Measurements from ENCODE around the gene GINS1.

The GINS1 gene

DNA sequence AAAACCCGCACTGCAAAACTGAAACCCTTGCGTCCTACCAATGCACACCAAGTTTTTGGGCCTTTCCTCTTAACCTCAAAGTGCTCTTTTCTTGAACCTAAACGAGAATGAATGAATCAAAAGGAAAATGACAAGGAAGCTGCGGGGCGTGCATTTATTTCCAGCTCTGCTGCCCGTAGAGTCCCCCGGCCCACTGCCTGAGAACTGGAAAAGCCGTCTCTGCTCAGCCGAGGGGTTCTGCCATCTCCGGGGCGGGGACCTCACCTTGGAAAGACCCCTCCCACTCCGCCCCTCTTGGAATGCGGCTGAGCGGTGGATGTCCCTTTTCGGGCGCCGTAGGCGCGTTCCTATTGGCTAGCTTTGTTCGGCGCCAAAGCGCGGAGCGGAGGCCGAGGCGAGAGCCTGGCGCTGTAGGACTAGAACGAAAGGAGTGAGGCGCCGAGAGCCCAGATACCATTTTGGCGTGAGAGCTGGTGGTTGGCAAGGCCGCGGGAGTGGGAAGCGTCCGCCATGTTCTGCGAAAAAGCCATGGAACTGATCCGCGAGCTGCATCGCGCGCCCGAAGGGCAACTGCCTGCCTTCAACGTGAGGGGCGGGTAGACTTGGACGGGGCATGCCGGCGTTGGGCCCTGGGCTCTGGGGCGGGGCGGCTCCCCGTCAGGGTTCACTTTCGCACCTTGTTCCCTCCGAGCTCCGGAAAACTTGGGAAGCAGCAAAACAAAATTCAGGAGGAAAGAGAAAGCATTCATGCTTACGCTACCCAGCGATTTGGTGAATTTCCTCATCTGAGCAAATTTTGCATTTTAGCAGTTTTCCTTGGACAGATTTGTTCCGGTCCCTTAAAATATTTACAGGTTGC lies at the start of gene GINS1:
TSS of gene GINS1 (plus strand) at position 363 of the 859 bp plus-strand sequence. CDS start at position 511, 148 bp downstream.
- DNase-seq: peak; percentile 94

DNA sequence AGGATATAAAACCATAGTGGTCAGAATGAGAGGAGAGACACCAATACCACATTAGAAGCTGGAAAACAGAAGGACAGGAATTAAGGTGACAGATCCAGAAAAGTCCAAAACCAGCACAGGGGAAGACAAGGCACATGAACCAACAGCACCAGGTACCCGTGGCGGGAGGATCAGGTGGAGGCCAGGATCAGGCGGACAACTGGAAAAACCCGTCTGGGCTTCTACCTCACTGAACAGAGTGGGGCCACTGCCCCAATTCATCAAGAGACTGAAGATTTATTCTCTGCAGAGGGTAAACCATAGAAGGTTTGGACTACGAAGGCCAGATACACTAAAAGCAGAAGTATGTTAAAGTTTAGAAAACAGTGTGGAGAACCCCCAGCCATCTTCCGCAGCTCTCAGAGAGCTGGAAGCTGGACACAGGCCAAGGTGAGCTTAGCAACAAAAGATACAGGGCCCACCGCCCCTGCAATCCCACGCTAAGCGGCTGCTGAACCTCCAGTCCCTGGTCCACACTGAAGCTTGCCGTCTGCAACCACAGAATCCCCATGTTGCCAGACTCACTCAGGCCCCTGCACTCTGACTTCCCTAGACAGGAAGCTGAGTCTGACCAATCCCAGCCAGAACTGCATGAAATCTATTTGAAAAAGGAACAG lies 46.7 kb upstream of the GINS1 start:
- DNase-seq: no peak

DNA sequence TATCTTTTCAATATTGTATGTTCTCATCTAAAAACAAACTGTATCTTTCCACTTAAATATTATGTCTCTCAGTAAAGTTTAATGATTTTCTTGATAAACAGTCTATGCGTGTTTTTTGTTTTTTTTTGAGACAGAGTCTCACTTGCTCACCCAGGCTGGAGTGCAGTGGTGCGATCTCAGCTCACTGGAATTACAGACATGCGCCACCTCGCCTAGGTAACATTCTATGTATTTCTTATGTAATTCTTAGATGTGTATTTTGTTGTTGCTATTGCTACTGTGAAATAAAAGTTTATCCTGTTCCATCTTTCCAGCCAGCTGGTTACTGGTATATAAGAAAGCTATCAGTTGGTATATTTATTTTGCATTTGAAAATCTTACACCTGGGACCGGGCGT lies 46.2 kb upstream of the GINS1 start:
- no peak for DNase-seq

DNA sequence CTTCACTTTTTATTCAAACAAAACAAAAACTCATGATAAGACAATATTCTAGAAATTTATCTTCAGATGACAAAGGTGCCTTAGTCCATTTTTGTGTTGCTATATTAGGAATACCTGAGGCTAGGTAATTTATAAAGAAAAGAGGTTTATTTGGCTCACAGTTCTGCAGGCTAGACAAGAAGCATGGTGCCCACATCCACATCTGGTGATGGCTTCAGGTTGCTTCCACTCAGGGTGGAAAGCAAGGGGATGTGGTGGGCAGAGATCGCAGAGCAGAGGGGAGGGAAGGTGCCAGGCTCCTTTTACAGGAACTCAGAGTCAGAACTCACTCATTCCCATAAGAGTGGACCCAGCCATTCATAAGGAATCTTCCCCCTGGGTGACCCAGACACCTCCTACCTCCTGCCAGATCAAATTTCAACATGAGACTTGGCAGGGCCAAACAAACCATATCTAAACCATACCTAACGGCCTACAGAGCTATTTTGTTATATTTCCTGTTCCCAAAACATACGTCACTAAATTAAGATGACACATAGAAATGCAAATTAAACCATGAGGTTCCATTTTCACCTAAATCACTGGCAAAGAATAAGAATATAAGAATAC lies 43.2 kb upstream of the GINS1 start:
- DNase-seq: no peak

DNA sequence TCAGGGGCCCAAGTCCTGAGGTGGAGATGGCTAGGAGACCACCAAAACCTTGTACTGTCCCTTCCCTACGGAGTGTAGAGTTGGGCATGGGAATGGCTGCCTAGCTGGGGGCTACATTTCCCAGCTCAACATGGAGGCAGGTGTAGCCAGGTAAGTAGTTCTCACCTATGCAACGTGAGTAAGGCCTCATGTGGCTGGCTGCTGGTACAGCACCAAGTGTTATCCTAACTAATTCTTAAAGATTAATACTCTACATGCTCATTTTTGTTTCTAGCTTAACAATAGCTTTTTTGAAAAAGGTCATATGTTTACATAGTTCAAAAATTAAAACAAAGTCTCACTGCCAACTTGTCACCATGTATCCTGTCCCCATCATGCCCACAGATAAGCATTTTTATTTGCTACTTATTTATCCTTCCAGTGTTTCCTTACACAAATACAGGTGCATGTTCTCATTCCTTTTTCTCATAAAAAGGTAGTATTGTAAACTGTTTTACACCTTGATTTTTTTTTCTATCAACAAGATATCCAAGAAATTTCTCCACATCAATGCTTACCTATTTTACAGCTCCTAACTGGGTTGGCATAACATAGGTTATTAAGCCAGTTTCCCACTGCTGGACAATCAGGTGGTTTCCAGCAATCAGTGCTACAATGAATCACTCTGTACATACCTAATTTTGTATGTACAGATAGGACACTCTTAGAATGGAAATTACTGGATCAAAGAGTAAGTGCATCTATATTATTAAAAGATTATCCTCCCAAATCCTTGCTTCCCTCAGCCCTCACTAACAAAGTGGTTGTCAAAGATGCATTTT lies 42.4 kb upstream of the GINS1 start:
- DNase-seq: no peak

DNA sequence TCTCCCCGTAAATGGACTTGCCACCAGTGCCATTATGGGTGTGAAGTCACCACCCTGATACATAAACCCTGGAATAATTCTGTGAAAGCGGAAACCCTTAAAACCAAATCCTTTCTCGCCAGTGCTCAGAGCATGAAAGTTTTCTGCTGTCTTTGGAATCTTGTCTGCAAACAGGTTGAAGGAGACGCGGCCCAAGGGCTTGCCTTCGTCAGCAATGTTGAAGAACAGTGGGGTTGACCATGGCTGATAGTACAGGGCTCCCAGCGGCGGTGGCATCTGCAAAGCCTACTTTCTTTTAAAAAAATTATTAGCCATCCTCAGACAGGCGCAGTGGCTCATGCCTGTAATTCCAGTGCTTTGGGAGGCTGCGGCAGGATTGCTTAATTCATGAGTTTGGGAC lies 38.9 kb upstream of the GINS1 start:
- DNase-seq: no peak

DNA sequence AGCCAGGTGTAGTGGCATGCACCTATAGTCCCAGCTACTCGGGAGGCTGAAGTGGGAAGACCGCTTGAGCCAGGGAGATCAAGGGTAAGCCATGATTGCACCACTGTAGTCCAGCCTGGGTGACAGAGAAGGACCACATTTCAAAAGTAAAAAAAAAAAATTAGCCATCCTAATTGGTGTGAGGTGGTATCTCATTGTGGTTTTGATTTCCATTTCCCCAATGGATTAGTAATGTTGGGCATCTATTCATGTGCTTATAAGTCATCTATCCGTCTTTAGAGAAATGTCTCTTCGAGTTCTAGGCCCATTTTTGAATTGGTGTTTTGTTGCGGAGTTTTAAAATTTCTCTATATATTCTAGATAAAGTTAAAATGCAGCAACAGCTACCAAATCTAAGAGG lies 38.5 kb upstream of the GINS1 start:
- no peak for DNase-seq

DNA sequence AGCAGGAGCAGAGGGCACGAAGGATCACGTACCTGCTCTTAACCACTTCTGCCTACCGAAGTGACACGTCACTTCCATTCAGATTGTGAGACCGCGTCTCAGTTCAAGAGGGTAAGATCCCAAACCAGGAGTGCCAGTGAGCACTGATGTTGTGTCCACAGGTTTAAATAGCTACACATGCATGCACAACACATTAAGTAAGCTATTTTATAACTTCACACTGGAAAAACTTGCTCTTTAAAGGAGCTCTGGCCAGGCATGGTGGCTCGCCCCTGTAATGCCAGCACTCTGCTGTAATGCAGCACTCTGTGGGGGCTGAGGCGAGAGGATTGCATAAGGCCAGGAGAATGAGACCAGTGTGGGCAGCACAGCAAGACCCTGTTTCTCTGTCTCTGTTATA lies 37.9 kb upstream of the GINS1 start:
- no peak for DNase-seq

DNA sequence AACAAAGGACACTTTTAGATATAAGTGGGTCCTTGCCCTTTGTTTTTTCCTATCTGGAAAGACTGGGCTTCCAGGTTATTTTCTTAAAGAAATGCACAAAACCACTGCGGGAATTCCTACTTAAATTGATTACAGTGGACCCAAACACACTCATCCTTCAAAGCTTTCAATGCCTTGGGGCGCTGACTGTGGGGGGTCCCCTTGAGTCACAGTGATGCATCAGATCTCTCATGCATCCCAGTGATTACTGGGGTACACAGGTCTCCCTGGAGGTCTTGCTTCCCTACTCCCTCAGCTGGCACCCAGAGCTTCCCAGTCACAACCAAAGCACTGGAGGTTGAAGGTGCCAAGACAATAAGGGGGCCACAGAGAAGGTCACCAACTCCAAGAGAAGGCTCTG lies 37.5 kb upstream of the GINS1 start:
- no peak for DNase-seq

DNA sequence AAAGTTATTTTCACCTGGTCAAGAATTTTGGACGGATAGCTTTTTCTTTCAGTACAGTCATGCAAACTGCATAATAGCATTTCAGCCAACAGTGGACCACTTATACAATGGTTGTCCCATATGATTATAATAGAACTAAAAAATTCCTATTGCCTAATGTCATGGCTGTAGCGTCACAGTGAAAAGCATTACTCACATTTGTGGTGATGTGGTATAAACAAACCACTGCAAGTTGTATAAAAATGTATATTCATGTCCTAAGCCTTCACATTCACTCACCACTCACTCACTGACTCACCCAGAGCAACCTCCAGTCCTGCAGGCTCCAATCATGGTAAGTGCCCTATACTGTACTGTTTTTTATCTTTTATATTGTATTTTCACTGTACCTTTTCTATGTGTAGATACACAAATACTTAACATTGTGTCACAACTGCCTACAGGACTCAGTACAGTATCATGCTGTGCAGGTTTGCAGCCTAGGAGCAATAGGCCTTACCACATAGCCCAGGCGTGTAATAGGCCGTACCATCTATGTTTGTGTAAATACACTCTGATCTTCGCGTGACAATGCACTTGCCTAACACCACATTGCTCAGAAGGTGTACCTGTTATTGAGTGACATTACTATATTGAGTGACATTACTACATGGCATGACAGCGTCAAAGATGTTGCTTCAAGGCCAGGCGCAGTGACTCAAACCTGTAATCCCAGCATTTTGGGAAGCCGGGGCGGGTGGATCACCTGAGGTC lies 34.7 kb upstream of the GINS1 start:
- peak; percentile 29 for DNase-seq

DNA sequence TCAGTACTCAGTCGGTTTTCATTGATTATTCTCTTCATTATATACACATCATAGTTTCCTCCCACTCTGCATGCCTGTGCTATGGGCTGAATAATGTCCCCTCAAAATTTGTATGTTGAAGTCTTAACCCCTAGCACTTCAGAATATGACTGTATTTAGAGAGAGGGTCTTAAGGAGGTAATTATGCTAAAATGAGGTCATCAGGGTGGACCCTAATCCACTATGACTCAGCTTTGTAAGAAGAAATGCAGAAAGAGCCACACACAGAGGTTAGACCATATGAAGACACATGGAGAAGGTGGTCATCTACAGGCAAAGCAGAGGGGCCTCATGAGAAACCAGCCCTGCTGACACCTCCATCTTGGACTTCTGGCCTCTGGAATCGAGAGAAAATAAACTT lies 32.6 kb upstream of the GINS1 start:
- no peak for DNase-seq

DNA sequence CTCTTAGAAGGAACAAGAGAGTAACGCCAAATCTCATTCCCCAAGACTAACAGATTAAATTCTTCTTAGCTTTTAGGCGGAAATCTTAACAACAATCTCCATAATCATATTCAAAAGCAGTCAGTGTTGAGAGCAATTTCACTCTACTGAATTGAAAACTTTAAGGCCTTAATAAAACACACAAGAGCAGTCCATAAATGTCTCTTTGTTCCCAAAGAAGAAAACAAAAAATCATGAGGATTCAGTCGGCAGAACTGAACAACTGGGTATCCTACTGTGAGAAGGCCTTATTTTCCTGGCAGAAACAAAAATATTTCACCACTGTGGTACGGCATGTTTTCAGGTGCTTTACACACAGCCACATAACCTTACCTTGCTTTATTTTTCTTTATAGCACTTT lies 31.2 kb upstream of the GINS1 start:
- no peak for DNase-seq

DNA sequence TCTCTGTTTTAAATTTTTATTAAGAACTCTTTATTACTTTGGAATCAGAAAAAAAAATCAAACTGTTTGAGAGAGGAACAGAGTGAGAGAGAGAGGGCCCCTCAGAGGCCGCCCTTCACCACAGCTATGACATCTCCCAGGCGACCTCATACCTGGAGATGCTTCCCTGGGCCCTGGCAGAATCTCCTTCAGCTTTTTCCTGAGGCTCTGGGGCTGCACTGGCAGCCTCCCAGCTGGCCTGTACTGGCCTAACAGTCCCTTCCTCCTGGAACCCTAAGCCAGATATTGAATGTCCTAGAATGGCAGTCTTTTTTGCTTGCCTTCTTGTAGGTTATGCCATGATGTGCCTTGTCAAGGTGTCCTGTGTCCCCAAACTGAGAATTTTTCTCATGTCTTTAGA lies 30.6 kb upstream of the GINS1 start:
- no peak for DNase-seq

DNA sequence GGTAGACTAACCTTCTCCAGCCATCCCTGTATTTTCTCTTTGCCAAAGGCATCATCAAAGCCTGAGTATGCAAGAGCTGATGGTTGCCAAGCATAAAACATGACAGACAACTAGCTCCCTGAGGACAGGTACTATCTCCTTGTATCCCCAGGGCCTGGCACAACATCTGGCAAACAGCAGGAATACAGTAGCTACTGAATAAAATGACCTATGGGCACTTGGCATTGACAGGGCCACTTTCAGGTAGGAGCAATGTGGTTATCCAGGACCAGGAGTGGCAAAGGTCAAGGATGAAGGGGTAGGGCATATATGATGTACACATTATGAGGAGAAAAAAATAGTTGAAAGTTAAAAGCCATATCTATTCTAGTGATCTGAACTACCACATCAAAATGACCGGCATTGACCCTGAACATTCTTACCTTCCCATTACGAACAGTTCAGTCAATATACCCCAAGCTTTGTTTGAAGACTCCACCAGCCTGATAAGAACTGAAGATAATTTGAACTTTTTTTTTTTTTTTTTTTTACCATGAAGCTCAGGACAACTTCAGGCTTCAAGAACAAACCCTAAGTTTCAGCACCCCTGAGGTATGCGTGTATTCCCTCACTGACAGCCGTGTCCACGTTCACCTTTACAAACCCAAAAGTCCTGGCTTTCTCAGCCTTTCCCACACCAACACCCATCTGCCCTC lies 29.1 kb upstream of the GINS1 start:
- DNase-seq: no peak

DNA sequence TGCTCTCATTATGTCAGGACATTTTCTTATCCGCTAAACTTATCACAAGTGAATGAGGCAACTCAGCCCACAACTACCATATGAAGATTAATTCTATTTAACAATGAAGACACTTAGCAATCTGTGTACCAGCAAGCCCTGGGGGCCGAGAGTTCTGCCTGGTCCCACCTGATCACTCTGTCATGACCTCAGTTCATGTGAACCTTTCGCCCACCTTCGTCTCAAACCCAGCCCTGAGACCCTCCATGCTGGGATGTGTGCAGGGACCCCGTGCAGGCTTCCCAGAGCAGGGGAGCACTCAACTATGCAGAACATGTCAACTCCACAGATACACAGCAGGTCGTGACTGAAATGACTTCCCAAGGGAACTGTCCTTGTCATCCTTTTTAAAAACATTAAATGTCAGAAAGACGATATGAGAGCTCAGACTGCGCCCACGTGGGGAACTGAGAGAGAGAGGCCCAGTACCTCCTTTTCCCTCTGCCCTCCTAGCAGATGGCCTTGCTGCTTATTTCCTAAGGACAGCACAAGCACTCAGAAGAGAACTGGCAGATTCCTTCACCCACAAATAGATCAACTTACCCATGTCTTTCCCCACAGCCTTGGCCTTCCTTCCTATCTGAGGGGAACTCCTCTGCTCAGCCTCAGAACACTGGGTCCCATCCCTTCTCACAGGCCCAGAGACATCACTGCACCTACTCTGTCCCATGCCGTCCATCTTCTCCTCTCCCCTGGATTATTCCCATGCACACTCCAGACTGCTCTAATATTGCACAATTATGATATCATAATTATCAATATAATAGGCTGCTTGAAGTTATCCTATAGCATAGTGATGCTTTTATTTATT lies 28.4 kb upstream of the GINS1 start:
- no peak for DNase-seq

DNA sequence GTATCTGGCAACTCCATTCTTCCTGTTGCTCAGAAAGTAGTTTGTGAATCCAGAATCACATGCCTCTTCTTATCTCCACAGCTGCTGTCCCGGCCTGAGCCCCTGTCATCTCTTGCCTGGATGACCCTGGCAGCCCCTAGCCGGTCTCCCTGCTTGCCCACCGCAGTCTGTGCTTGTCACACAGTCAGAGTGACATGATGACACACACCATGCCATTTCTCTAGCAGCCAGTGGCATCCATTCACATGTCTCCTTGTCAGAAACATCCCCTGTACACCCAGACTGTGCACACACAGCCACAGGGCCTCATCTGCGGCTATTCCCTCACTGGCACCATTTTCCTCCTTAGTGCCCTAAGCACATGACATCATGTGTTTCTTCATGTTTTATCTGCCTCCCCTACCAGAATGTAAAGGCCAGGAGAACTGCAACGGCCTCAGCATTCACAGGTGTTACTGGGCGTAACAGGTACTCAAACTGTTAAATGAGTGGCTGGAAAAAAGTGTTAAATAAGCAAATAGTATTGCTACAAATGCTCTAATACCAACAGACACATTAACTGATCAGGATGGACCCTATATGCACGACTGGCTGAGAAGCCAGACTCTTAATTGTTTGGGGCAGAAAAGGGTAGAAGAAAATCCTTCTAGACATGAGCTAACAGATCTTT lies 26.4 kb upstream of the GINS1 start:
- DNase-seq: no peak

DNA sequence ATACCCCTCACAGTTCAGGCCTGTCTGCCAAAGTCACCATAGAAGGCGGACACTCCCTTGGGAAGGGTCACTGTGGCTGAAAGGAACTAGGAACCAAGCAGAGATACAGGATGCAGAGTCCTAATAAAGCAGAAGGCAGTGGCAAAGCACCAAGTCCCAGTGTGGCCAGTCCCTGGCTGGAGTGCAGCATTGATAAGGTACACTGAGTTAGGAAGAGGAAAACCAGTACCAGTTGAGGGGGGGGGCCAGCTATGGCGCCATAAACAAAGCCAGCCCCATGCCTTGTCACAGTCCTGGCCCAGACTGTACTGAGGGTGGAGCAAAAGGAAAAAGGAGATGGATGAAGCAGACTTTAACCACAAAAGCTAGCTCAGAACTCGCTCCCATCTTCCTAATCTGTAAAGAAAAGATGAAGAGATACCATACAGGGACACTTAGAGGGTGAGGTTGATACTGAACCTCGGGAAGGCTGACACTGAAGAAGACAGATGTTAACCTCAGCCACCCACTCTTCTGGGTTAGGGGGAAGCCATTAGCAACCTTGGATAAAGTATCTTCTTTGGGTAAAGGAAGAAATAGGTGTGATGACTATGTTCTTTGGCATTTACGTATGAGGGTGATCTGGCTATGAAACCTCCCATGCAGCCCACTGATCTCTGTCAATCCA lies 24.6 kb upstream of the GINS1 start:
- DNase-seq: no peak

DNA sequence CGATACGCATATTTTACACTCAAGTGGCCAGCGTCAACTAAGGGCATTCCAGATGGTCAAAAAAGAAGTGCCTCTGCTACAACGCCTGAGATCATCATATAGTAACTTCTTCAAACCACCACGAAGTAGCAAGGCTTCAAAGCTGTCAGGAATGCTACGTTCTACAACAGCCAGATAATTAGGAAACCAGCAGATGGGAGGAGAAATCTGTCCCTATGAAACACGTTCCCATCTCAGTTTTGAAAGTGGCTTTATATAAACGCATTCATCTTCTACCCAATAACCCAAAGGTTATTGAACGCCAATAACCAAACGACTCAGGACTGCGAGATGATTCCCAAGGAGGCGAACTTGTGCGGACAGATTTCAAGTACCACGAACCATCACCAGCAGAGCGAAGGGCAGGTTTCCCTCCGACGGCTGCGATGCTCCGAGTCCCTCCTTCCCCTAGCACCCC lies 18.0 kb upstream of the GINS1 start:
- DNase-seq: no peak

DNA sequence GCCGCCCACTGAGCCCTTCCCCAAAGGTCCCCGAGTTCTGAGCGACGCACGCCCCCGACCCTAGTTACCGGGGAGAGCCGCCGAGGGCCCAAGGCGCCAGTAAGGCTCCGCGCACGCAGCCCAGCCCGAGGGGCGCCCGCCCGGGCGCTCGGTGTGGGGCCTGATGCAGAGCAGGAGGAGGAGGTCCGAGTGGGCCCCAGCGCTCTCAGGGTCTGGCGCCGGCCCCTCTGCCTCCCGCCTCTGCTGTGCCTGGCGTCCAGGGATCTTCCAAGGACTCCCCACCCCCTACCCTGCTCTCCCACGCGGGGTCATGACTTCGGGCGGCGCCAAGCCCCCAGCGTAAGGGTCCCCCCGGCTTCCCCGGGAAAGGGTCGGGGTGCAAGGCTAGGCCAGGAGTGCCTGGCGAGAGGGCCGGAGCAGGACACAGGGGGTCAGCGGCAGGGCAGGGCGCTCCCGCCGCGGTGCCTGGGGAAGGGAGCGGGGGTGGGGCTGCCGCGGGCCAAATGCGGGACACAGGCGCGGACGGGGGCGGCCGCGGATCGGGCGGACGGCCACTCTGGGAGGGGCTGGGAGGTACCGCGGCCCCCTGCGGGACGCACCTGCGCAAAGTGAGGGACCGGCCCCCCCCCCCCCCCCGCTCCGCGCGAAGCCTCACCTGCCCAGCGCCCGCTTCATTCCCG lies 17.5 kb upstream of the GINS1 start:
- DNase-seq: peak; percentile 19

Data from activated CD4-positive, alpha-beta T cell treated with anti-CD3 and anti-CD28 coated beads, Interleukin-10, Interleukin-2, amounts not matched to agents 100 ng/mL and 50 ng/mL, durations not matched to agents 16 hours and 8 hours (primary cell).